ENCODE measurements around the gene MAU2. TPM values are rescaled to one million over a fixed set of nuclear protein-coding genes. Genes with fewer than 3 reads are reported as not detected.

Gene MAU2
- total and polyA plus RNA-seq, 2 of the 13 experiments (the other 11 are each of a cell fraction or from before 2014, with no cell fraction given): 16.8 to 33.8 TPM

DNA sequence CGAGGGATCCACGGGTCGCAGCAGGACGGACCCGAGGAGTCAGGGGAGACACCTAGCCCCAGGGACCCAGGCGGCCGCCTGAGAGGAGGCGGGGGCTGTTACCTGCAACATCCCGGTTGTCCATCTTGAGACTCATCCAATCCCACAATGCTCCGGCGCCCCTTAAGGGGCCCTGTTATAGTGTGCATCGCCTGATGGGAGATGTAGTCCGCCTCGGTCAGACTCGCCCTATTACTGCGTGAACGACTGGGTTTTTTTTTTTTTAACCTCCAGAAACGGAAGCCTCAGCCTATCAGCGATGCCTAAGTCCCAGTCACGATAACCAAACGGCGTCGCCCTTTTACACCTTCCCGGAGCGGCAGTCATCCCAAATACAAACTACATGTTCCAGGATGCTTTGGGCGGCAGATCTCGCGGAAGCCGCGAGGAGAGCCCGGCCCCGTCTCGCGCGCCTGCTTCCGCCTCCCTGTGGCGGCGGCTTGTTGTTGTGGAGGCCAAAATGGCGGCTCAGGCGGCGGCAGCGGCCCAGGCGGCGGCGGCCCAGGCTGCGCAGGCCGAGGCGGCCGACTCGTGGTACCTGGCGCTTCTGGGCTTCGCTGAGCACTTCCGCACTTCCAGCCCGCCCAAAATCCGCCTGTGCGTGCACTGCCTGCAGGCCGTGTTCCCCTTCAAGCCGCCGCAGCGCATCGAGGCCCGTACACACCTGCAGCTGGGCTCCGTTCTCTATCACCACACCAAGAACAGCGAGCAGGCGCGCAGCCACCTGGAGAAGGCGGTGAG, at the start of gene MAU2, which contains the start of gene SUGP1 (continued):
- TF ChIP-seq, protein P1, sequence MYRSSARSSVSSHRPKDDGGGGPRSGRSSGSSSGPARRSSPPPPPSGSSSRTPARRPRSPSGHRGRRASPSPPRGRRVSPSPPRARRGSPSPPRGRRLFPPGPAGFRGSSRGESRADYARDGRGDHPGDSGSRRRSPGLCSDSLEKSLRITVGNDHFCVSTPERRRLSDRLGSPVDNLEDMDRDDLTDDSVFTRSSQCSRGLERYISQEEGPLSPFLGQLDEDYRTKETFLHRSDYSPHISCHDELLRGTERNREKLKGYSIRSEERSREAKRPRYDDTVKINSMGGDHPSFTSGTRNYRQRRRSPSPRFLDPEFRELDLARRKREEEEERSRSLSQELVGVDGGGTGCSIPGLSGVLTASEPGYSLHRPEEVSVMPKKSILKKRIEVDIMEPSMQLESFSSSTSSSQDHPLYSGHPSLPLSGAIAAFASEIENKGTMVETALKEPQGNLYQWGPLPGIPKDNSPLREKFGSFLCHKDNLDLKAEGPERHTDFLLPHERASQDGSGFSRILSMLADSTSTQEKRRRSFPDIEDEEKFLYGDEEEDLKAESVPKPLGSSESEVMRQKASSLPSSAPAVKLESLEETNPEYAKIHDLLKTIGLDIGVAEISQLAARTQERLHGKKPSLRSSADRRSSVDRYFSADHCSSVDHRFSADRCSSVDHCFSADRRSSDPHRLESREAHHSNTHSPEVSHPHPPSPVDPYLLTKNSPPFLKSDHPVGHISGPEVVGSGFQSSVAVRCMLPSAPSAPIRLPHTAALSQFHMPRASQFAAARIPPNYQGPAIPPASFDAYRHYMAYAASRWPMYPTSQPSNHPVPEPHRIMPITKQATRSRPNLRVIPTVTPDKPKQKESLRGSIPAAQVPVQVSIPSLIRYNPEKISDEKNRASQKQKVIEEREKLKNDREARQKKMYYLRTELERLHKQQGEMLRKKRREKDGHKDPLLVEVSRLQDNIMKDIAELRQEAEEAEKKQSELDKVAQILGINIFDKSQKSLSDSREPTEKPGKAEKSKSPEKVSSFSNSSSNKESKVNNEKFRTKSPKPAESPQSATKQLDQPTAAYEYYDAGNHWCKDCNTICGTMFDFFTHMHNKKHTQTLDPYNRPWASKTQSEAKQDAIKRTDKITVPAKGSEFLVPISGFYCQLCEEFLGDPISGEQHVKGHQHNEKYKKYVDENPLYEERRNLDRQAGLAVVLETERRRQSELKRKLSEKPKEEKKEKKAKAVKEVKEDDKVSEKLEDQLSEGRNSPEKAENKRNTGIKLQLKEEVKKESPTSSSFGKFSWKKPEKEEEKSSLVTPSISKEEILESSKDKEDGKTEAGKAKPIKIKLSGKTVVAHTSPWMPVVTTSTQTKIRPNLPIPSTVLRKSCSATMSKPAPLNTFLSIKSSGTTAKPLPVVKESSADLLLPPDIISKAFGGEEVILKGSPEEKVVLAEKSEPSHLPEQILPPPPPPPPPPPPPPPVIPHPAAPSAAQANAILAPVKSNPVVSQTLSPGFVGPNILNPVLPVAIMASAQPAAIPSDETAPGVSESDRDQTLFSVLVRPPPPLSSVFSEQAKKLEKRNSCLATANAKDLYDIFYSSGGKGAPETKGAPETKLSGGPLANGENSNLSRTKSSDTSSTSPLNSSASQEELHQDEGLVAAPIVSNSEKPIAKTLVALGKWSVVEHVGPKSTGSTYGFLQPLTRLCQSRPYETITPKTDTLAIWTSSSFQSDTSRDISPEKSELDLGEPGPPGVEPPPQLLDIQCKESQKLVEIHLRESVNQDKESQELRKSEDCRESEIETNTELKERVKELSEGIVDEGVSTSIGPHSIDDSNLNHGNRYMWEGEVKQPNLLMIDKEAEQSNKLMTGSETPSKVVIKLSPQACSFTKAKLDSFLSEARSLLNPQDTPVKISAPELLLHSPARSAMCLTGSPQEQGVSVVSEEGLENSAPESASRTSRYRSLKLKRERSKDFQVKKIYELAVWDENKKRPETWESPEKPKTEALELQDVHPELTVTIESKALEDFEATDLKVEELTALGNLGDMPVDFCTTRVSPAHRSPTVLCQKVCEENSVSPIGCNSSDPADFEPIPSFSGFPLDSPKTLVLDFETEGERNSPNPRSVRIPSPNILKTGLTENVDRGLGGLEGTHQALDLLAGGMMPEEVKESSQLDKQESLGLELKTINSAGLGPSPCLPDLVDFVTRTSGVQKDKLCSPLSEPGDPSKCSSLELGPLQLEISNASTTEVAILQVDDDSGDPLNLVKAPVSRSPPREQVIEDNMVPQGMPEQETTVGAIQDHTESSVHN (CRISPR knock-in tag; IDR thresholded peaks at IDR 0.05): no peak
- TF ChIP-seq, protein P2, sequence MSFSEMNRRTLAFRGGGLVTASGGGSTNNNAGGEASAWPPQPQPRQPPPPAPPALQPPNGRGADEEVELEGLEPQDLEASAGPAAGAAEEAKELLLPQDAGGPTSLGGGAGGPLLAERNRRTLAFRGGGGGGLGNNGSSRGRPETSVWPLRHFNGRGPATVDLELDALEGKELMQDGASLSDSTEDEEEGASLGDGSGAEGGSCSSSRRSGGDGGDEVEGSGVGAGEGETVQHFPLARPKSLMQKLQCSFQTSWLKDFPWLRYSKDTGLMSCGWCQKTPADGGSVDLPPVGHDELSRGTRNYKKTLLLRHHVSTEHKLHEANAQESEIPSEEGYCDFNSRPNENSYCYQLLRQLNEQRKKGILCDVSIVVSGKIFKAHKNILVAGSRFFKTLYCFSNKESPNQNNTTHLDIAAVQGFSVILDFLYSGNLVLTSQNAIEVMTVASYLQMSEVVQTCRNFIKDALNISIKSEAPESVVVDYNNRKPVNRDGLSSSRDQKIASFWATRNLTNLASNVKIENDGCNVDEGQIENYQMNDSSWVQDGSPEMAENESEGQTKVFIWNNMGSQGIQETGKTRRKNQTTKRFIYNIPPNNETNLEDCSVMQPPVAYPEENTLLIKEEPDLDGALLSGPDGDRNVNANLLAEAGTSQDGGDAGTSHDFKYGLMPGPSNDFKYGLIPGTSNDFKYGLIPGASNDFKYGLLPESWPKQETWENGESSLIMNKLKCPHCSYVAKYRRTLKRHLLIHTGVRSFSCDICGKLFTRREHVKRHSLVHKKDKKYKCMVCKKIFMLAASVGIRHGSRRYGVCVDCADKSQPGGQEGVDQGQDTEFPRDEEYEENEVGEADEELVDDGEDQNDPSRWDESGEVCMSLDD (CRISPR knock-in tag; IDR thresholded peaks at IDR 0.05; ENCODE audit: borderline replicate concordance): no peak
- TF ChIP-seq, protein P3, sequence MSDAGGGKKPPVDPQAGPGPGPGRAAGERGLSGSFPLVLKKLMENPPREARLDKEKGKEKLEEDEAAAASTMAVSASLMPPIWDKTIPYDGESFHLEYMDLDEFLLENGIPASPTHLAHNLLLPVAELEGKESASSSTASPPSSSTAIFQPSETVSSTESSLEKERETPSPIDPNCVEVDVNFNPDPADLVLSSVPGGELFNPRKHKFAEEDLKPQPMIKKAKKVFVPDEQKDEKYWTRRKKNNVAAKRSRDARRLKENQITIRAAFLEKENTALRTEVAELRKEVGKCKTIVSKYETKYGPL (CRISPR knock-in tag; IDR thresholded peaks at IDR 0.05): no peak
- TF ChIP-seq SRSF9 (IDR thresholded peaks at IDR 0.05; ENCODE audit: borderline replicate concordance, insufficient read depth, low read depth, low read length, poor library complexity, severe bottlenecking) (no peak), AGO1 (IDR thresholded peaks at IDR 0.05; ENCODE audit: low read depth, low read length, poor library complexity, severe bottlenecking) (peak; percentile 18), HCFC1 (IDR thresholded peaks at IDR 0.05; ENCODE audit: low read depth, low read length) (peak; percentile 89), MTA3 (CRISPR knock-in tag; IDR thresholded peaks at IDR 0.05) (peak; percentile 70; the same call in 1 of the 2 replicates), ARHGAP35 (CRISPR knock-in tag; IDR thresholded peaks at IDR 0.05; ENCODE audit: borderline replicate concordance) (no peak; the same call in none of the 2 replicates), ZNF781 (CRISPR knock-in tag; IDR thresholded peaks at IDR 0.05; ENCODE audit: borderline replicate concordance, not compliant biosample characterization) (peak; percentile 43)
- TF ChIP-seq, protein P4, sequence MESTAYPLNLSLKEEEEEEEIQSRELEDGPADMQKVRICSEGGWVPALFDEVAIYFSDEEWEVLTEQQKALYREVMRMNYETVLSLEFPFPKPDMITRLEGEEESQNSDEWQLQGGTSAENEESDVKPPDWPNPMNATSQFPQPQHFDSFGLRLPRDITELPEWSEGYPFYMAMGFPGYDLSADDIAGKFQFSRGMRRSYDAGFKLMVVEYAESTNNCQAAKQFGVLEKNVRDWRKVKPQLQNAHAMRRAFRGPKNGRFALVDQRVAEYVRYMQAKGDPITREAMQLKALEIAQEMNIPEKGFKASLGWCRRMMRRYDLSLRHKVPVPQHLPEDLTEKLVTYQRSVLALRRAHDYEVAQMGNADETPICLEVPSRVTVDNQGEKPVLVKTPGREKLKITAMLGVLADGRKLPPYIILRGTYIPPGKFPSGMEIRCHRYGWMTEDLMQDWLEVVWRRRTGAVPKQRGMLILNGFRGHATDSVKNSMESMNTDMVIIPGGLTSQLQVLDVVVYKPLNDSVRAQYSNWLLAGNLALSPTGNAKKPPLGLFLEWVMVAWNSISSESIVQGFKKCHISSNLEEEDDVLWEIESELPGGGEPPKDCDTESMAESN (CRISPR knock-in tag; conservative IDR thresholded peaks at IDR 0.05): 0 out of 2 replicates have a peak, but pooled peaks have one; percentile 48

Data from HepG2 (cell line).